Stimulated activated CD8-positive, alpha-beta memory T cell treated with anti-CD3 and anti-CD28 coated beads, Interleukin-7, amount 100 ng/mL, for 24 hours (primary cell): Measurements from ENCODE around the gene FSD1L.

ENCODE experiments used
- DNase-seq: peaks from one replicate; pipeline ENCODE4 v3.0.0-alpha.2; 2020; ENCODE audit warnings: low read depth

Gene FSD1L

GRCh38 chr9:105447814-105448812 lies at the start of gene FSD1L:
Gene FSD1L (plus strand): TSS chr9:105448034. CDS start chr9:105448221, 187 bp downstream.
- DNase-seq: peak; percentile 61

GRCh38 chr9:105399117-105399516 lies 48.7 kb upstream of the FSD1L start:
- no peak for DNase-seq

- DNase-seq: no peak
Measured at GRCh38 chr9:105401651-105402050, 46.2 kb upstream of the FSD1L start.

- DNase-seq: no peak
Measured at GRCh38 chr9:105403552-105404248, 44.1 kb upstream of the FSD1L start.

- peak; percentile 5 for DNase-seq
Measured at GRCh38 chr9:105405514-105406131, 42.2 kb upstream of the FSD1L start.

- no peak for DNase-seq
Measured at GRCh38 chr9:105406369-105406768, 41.5 kb upstream of the FSD1L start.

GRCh38 chr9:105413525-105413924 lies 34.3 kb upstream of the FSD1L start:
- no peak for DNase-seq

GRCh38 chr9:105414947-105415661 lies 32.7 kb upstream of the FSD1L start:
- DNase-seq: peak; percentile 16

- DNase-seq: no peak
Measured at GRCh38 chr9:105415662-105415980, 32.2 kb upstream of the FSD1L start.

GRCh38 chr9:105416840-105417239 lies 31.0 kb upstream of the FSD1L start:
- no peak for DNase-seq

GRCh38 chr9:105418588-105419500 lies 29.0 kb upstream of the FSD1L start:
- DNase-seq: no peak

- no peak for DNase-seq
Measured at GRCh38 chr9:105419816-105420597, 27.8 kb upstream of the FSD1L start.

- DNase-seq: no peak
Measured at GRCh38 chr9:105421154-105421553, 26.7 kb upstream of the FSD1L start.

GRCh38 chr9:105421864-105422263 lies 26.0 kb upstream of the FSD1L start:
- no peak for DNase-seq

- DNase-seq: no peak
Measured at GRCh38 chr9:105425816-105426433, 21.9 kb upstream of the FSD1L start.

GRCh38 chr9:105426657-105427056 lies 21.2 kb upstream of the FSD1L start:
- DNase-seq: no peak

- DNase-seq: no peak
Measured at GRCh38 chr9:105431424-105432246, 16.2 kb upstream of the FSD1L start.

GRCh38 chr9:105432247-105432842 lies 15.5 kb upstream of the FSD1L start:
- DNase-seq: no peak
